WTC11 (cell line): ENCODE results near the gene OR14I1. TPM values are rescaled to one million over a fixed set of nuclear protein-coding genes. Genes with fewer than 3 reads are reported as not detected.

Source experiments
- ATAC-seq: fragments of 200-7000 bp; cut with Tn5 transposase; 2 replicates; pipeline ENCODE4 v1.10.0; 2021; ENCODE audit warnings: mild to moderate bottlenecking, moderate library complexity
- CTCF ChIA-PET: fragments of 300-600 bp; sonication (Branson Sonifier 250); formaldehyde crosslinking; loops from one replicate; lab custom pipeline; 2021; ENCODE audit warnings: antibody characterized with exemption; lab: Charles Lee
- POLR2A ChIA-PET: fragments of 350-600 bp; sonication (Branson Sonifier 250); formaldehyde crosslinking; loops from one replicate; lab custom pipeline; 2021; ENCODE audit warnings: antibody characterized with exemption; lab: Charles Lee
- DNase-seq: peaks from one replicate; pipeline ENCODE4 v3.0.0; 2021; ENCODE audit warnings: low spot score
- H3K27ac Mint-ChIP-seq: 2 replicates; pipeline ENCODE4 v1.8.0; 2021; ENCODE audit warnings: mixed read lengths
- H3K27me3 Mint-ChIP-seq: 2 replicates; pipeline ENCODE4 v1.8.0; 2021; ENCODE audit warnings: low read depth, mild to moderate bottlenecking, moderate library complexity, mixed read lengths
- H3K36me3 Mint-ChIP-seq: 2 replicates; pipeline ENCODE4 v1.8.0; 2021; ENCODE audit warnings: mixed read lengths
- H3K4me1 Mint-ChIP-seq: 2 replicates; pipeline ENCODE4 v1.8.0; 2022; ENCODE audit warnings: mixed read lengths
- H3K4me3 Mint-ChIP-seq: 2 replicates; pipeline ENCODE4 v1.8.0; 2021; ENCODE audit warnings: mild to moderate bottlenecking, moderate library complexity, mixed read lengths
- H3K9me3 Mint-ChIP-seq: 2 replicates; pipeline ENCODE4 v1.8.0; 2021; ENCODE audit warnings: mixed read lengths
- CBFB ChIP-seq: sonication (generic); formaldehyde crosslinking; IDR thresholded peaks from 2 replicates; pipeline ENCODE4 v1.8.1; 2022; ENCODE audit warnings: mild to moderate bottlenecking, low read depth, missing genetic modification reagents
- CREB1 ChIP-seq: sonication (generic); formaldehyde crosslinking; IDR thresholded peaks from 2 replicates; pipeline ENCODE4 v1.8.0; 2023; ENCODE audit warnings: mild to moderate bottlenecking, missing genetic modification reagents
- ERG ChIP-seq: fragments of 250-450 bp; sonication (Bioruptor Pico); IDR thresholded peaks from 2 replicates; pipeline ENCODE4 v1.8.0; 2021; ENCODE audit warnings: mild to moderate bottlenecking
- ETV6 ChIP-seq: sonication (generic); formaldehyde crosslinking; IDR thresholded peaks from 2 replicates; pipeline ENCODE4 v1.8.1; 2022; ENCODE audit warnings: mild to moderate bottlenecking, missing genetic modification reagents
- GRHL2 ChIP-seq: fragments of 250-450 bp; sonication (Bioruptor Pico); IDR thresholded peaks from 2 replicates; pipeline ENCODE4 v1.8.0; 2022; ENCODE audit warnings: mild to moderate bottlenecking, moderate library complexity; ENCODE audit not compliant: insufficient replicate concordance, severe bottlenecking
- HMGA2 ChIP-seq: fragments of 250-450 bp; sonication (Bioruptor Pico); IDR thresholded peaks from 2 replicates; pipeline ENCODE4 v1.4.0; 2021; ENCODE audit warnings: mild to moderate bottlenecking, moderate library complexity
- MLX ChIP-seq: sonication (generic); formaldehyde crosslinking; IDR thresholded peaks from 2 replicates; pipeline ENCODE4 v1.8.1; 2023; ENCODE audit warnings: mild to moderate bottlenecking, missing genetic modification reagents, moderate library complexity
- MXD4 ChIP-seq: fragments of 250-450 bp; sonication (Bioruptor Pico); IDR thresholded peaks from 2 replicates; pipeline ENCODE4 v1.8.0; 2021; ENCODE audit warnings: mild to moderate bottlenecking, moderate library complexity, borderline replicate concordance
- MYBL2 ChIP-seq: sonication (generic); formaldehyde crosslinking; IDR thresholded peaks from 2 replicates; pipeline ENCODE4 v1.8.1; 2023; ENCODE audit warnings: mild to moderate bottlenecking, moderate library complexity, missing genetic modification reagents
- NR2C2 ChIP-seq: sonication (generic); formaldehyde crosslinking; IDR thresholded peaks from 2 replicates; pipeline ENCODE4 v1.8.0; 2022; ENCODE audit warnings: mild to moderate bottlenecking, missing genetic modification reagents
- PREB ChIP-seq: sonication (generic); formaldehyde crosslinking; IDR thresholded peaks from 2 replicates; pipeline ENCODE4 v1.8.1; 2022; ENCODE audit warnings: mild to moderate bottlenecking, missing genetic modification reagents, moderate library complexity, borderline replicate concordance
- RELA ChIP-seq: sonication (generic); formaldehyde crosslinking; IDR thresholded peaks from 2 replicates; pipeline ENCODE4 v1.8.1; 2022; ENCODE audit warnings: missing genetic modification reagents, mild to moderate bottlenecking, borderline replicate concordance
- SMAD4 ChIP-seq: sonication (generic); formaldehyde crosslinking; IDR thresholded peaks from 2 replicates; pipeline ENCODE4 v1.8.0; 2022; ENCODE audit warnings: mild to moderate bottlenecking, missing genetic modification reagents
- SOX15 ChIP-seq: fragments of 250-450 bp; sonication (Bioruptor Pico); IDR thresholded peaks from 2 replicates; pipeline ENCODE4 v1.9.0; 2021; ENCODE audit warnings: mild to moderate bottlenecking
- USF1 ChIP-seq: sonication (generic); formaldehyde crosslinking; IDR thresholded peaks from 2 replicates; pipeline ENCODE4 v1.8.0; 2022; ENCODE audit warnings: mild to moderate bottlenecking, missing genetic modification reagents
- ZMAT4 ChIP-seq: fragments of 250-450 bp; sonication (Bioruptor Pico); IDR thresholded peaks from 2 replicates; pipeline ENCODE4 v1.9.0; 2021; ENCODE audit warnings: mild to moderate bottlenecking
- ZNF121 ChIP-seq: sonication (generic); formaldehyde crosslinking; IDR thresholded peaks from 2 replicates; pipeline ENCODE4 v1.8.0; 2023; ENCODE audit warnings: missing genetic modification reagents
- ZNF219 ChIP-seq: sonication (generic); formaldehyde crosslinking; IDR thresholded peaks from 2 replicates; pipeline ENCODE4 v1.8.0; 2023; ENCODE audit warnings: missing genetic modification reagents, mild to moderate bottlenecking, borderline replicate concordance
- ZNF396 ChIP-seq: fragments of 250-450 bp; sonication (Bioruptor Pico); IDR thresholded peaks from 2 replicates; pipeline ENCODE4 v1.8.0; 2021; ENCODE audit warnings: mild to moderate bottlenecking, moderate library complexity, borderline replicate concordance
- ZNF416 ChIP-seq: fragments of 250-450 bp; sonication (Bioruptor Pico); IDR thresholded peaks from 2 replicates; pipeline ENCODE4 v1.9.0; 2021; ENCODE audit warnings: mild to moderate bottlenecking, inconsistent platforms
- total RNA-seq: library from RNA; stranded (reverse); gene quantifications from 3 replicates; pipeline ENCODE4 v1.2.3, GENCODE V29; 2021
- TF ChIP-seq, protein P1 (sequence below): fragments of 200-600 bp; IDR thresholded peaks from 2 replicates; pipeline ENCODE4 v1.8.0; 2022; ENCODE audit warnings: antibody characterized with exemption

Gene OR14I1
- total RNA-seq, 1 experiment from 2014 or later = not detected

- ATAC-seq (no peak), DNase-seq (no peak)
- H3K36me3 Mint-ChIP-seq = peaks cover 68% of the 10 kb centered on the region
- no peak overlapping the region for H3K4me3 Mint-ChIP-seq
- POLR2A ChIA-PET = no interaction called here
- peaks cover 89% of the 10 kb centered on the region for H3K9me3 Mint-ChIP-seq
- no peaks in the 10 kb centered on the region for H3K4me1 Mint-ChIP-seq
- CTCF ChIA-PET = no interaction called here
- no peak overlapping the region for H3K27ac Mint-ChIP-seq
- TF ChIP-seq CBFB (CRISPR knock-in tag) = no peak
- no peak for TF ChIP-seq MLX (CRISPR knock-in tag)
- TF ChIP-seq ZNF219 = no peak
- TF ChIP-seq GRHL2 (CRISPR knock-in tag) = no peak
- no peak for TF ChIP-seq HMGA2 (CRISPR knock-in tag)
- peaks cover 22% of the 10 kb centered on the region for H3K27me3 Mint-ChIP-seq
Observed at GRCh38 chr1:248710305-248710900, 7.8 kb upstream of the OR14I1 start.

GRCh38 chr1:248704606-248705005 is 2.0 kb upstream of the OR14I1 start:
- H3K4me3 Mint-ChIP-seq = no peak overlapping the region
- peaks cover 43% of the 10 kb centered on the region for H3K9me3 Mint-ChIP-seq
- H3K27me3 Mint-ChIP-seq = peaks cover 19% of the 10 kb centered on the region
- POLR2A ChIA-PET = no interaction called here
- no peaks in the 10 kb centered on the region for H3K4me1 Mint-ChIP-seq
- ATAC-seq (no peak), DNase-seq (no peak)
- H3K27ac Mint-ChIP-seq = no peak overlapping the region
- H3K36me3 Mint-ChIP-seq = peaks cover 43% of the 10 kb centered on the region
- CTCF ChIA-PET = no interaction called here
- TF ChIP-seq ZNF219 (no peak), MXD4 (no peak), ZMAT4 (CRISPR knock-in tag) (no peak), SMAD4 (CRISPR knock-in tag) (no peak), PREB (CRISPR knock-in tag) (no peak), MYBL2 (no peak), ERG (no peak), USF1 (CRISPR knock-in tag) (no peak), ZNF396 (CRISPR knock-in tag) (no peak), RELA (CRISPR knock-in tag) (no peak), NR2C2 (no peak), MLX (CRISPR knock-in tag) (no peak), CREB1 (CRISPR knock-in tag) (no peak), ETV6 (CRISPR knock-in tag) (no peak), HMGA2 (CRISPR knock-in tag) (no peak), ZNF416 (no peak), ZNF121 (CRISPR knock-in tag) (no peak), SOX15 (no peak)
- TF ChIP-seq, protein P1, sequence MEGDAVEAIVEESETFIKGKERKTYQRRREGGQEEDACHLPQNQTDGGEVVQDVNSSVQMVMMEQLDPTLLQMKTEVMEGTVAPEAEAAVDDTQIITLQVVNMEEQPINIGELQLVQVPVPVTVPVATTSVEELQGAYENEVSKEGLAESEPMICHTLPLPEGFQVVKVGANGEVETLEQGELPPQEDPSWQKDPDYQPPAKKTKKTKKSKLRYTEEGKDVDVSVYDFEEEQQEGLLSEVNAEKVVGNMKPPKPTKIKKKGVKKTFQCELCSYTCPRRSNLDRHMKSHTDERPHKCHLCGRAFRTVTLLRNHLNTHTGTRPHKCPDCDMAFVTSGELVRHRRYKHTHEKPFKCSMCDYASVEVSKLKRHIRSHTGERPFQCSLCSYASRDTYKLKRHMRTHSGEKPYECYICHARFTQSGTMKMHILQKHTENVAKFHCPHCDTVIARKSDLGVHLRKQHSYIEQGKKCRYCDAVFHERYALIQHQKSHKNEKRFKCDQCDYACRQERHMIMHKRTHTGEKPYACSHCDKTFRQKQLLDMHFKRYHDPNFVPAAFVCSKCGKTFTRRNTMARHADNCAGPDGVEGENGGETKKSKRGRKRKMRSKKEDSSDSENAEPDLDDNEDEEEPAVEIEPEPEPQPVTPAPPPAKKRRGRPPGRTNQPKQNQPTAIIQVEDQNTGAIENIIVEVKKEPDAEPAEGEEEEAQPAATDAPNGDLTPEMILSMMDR = no peak
